Ishikawa (cell line): Measurements from ENCODE around the gene TMA7B.

Experiments used
- CEBPB ChIP-seq: IDR thresholded peaks from 2 replicates; pipeline ENCODE4 v1.6.1; 2012
- EP300 ChIP-seq: IDR thresholded peaks from 2 replicates; pipeline ENCODE4 v1.6.1; 2012; ENCODE audit warnings: borderline replicate concordance
- FOXM1 ChIP-seq: IDR thresholded peaks from 2 replicates; pipeline ENCODE4 v1.6.1; 2012; ENCODE audit warnings: low read depth, borderline replicate concordance
- RAD21 ChIP-seq: IDR thresholded peaks from 2 replicates; pipeline ENCODE4 v1.6.1; 2012; ENCODE audit warnings: low read depth
- TAF1 ChIP-seq: IDR thresholded peaks from 2 replicates; pipeline ENCODE4 v1.6.1; 2012; ENCODE audit warnings: low read depth, mild to moderate bottlenecking
- ZBTB7A ChIP-seq: IDR thresholded peaks from 2 replicates; pipeline ENCODE4 v1.6.1; 2012; ENCODE audit warnings: low read depth
- TF ChIP-seq, protein P1 (sequence below): IDR thresholded peaks from 2 replicates; pipeline ENCODE4 v1.6.1; 2012
- TF ChIP-seq, protein P2 (sequence below): IDR thresholded peaks from 2 replicates; pipeline ENCODE4 v1.6.1; 2012; ENCODE audit warnings: low read depth, mild to moderate bottlenecking

- no peak for TF ChIP-seq FOXM1
- TF ChIP-seq ZBTB7A, result no peak
- TF ChIP-seq CEBPB, result no peak
- TF ChIP-seq, protein P1, sequence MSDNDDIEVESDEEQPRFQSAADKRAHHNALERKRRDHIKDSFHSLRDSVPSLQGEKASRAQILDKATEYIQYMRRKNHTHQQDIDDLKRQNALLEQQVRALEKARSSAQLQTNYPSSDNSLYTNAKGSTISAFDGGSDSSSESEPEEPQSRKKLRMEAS, result no peak
- TF ChIP-seq, protein P2, sequence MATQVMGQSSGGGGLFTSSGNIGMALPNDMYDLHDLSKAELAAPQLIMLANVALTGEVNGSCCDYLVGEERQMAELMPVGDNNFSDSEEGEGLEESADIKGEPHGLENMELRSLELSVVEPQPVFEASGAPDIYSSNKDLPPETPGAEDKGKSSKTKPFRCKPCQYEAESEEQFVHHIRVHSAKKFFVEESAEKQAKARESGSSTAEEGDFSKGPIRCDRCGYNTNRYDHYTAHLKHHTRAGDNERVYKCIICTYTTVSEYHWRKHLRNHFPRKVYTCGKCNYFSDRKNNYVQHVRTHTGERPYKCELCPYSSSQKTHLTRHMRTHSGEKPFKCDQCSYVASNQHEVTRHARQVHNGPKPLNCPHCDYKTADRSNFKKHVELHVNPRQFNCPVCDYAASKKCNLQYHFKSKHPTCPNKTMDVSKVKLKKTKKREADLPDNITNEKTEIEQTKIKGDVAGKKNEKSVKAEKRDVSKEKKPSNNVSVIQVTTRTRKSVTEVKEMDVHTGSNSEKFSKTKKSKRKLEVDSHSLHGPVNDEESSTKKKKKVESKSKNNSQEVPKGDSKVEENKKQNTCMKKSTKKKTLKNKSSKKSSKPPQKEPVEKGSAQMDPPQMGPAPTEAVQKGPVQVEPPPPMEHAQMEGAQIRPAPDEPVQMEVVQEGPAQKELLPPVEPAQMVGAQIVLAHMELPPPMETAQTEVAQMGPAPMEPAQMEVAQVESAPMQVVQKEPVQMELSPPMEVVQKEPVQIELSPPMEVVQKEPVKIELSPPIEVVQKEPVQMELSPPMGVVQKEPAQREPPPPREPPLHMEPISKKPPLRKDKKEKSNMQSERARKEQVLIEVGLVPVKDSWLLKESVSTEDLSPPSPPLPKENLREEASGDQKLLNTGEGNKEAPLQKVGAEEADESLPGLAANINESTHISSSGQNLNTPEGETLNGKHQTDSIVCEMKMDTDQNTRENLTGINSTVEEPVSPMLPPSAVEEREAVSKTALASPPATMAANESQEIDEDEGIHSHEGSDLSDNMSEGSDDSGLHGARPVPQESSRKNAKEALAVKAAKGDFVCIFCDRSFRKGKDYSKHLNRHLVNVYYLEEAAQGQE, result no peak
- no peak for TF ChIP-seq EP300
- TF ChIP-seq RAD21, result no peak
- no peak for TF ChIP-seq TAF1
These were observed 14.1 kb upstream of the TMA7B start for GRCh38 chr22:39946126-39946502.
